NCI-H1436 (cell line): ENCODE measurements around the gene NCKAP1.
"Not testable (repeated sequence)": the region's sequence is repeated elsewhere in the genome, so short reads cannot be mapped to it uniquely, and the experiment has no call there.

Source experiments
- DNase-seq: peaks from one replicate; lab custom pipeline; 2025; lab: John Stamatoyannopoulos, UW

The NCKAP1 gene

DNA sequence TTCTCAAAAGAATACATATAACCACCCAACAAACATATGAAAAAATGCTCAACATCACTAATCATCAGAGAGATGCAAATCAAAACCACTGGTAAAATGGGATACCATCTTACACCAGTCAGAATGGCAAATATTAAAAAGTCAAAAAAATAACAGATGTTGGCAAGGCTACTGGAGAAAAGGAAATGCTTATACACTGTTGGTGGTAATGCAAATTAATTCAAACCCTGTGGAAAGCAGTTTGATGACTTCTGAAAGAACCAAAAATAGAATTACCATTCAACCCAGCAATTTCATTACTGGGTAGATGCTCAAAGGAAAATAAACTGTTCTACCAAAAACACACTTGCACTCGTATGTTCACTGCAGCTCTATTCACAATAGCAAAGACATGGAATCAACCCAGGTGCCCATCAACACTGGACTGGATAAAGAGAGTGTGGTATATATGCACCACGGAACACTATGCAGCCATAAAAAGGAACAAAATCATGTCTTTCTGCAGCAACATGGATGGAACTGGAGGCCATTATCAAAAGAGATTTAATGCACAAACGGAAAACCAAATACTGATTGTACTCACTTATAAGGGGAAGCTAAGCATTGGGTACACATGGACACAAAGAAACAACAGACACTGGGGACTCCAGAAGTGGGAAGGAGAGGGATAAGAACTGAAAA, 38.8 kb downstream of the NCKAP1 start:
- DNase-seq, result no peak

DNA sequence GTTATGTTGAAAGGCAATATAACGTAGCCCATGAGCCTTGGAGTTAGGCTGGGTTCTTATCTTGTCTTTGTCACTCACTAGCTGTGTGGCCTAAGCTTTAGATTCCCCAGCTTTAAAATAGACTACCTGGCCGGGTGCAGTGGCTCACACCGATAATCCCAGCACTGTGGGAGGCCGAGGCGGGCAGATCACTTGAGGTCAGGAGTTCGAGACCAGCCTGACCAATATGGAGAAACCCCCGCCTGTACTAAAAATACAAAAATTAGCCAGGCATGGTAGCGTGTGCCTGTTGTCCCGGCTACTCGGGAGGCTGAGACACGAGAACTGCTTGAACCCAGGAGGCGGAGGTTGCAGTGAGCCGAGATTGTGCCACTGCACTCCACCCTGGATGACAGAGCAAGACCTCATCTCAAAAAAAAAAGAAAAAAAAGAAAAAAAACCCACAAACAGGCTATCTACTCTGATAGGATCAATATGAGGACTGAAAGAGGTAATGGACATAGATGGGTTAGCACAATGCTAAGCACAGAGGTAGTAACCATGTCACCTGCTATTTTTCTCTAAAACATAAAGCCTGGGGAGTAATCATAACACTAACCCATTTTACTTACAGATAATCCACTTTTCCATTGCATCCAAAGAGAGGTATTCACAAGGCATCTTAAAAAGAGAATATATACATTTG, 43.9 kb downstream of the NCKAP1 start:
- no peak for DNase-seq

DNA sequence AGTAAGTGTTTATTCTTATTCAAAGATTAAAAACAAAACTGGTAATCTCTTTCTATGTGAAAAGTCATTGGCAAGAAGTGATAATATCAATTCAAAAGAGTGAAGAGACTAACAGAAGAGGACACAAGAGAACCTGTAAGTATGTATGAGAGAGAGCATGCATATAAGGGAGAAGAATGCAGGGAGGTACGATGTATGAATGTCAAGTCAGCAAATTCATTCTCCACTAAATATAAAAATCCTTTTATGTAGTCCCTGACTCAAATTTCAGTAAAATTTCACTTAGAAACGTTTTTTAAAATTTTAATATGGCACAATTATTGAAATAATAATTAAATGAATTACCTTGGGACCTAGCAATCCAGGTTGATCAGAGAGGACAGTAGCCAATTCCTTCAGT, 55.3 kb downstream of the NCKAP1 start:
- DNase-seq, result no peak

DNA sequence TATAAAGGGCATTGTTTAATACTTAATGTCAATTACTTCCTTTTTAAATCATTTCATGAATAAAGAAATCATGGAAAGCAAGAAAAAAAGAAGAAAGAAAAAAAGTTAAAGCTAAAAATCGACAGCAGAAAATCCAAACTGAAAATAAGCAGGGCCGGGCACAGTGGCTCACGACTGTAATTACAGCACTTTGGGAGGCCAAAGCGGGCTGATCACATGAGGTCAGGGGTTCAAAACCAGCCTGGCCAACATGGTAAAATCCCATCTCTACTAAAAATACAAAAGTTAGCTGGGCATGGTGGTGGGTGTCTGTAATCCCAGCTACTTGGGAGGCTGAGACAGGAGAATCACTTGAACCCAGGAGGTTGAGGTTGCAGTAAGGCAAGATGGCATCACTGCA, 56.8 kb downstream of the NCKAP1 start:
- not testable (repeated sequence) for DNase-seq

DNA sequence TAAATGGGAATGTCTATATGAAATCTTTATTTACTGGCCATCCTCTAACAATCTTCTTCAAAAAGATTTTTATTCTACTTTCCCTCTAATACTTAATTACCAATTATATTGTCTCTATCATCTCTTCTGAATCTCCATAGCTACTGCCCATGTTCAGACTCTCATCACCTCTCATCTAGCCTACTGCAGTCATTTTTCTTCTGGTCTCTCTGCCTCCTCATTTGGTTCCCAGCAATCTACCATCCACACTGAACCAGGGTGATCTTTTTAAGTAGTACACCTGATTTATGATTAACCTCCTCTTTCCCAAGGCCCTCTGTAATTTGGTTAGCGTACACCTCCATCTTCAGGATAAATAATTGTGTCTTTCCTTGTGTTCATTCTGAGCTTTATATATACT, 57.6 kb downstream of the NCKAP1 start:
- DNase-seq, result no peak

DNA sequence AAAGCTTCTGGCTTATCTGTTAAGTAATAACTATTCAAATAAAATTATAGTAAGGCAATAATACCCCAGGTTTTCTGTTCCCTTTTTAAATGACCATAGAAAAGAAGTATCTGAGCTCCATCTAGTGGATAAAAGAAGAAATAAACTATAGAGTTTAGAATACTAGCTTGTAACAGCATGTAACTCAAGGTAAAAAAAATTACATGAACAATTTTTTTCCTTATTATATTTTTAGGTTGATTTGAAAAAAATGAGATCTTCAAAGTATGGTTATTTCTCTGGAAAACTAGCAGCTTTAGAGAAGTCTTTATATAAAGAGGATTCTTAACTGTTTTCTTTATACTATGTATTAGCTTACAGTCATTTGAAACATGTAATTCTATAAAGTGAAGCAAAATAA, 58.1 kb downstream of the NCKAP1 start:
- DNase-seq, result peak; percentile 55

DNA sequence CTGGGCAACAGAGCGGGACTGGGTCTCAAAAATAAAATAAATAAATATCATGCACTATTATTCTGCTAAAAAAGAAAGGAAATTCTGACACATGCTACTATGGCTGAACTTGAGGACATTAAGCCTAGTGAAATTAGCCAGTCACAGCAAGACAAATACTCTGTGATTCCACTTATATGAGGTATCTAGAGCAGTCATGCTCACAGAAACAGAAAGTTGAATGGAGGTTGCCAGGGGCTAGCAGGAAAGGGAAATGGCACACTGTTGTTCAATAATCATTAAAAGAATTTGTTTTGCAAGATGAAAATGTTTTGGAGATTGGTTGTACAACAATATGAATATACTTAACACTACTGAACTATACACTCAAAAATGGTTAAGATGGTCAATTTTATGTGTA, 60.8 kb downstream of the NCKAP1 start:
- no peak for DNase-seq

DNA sequence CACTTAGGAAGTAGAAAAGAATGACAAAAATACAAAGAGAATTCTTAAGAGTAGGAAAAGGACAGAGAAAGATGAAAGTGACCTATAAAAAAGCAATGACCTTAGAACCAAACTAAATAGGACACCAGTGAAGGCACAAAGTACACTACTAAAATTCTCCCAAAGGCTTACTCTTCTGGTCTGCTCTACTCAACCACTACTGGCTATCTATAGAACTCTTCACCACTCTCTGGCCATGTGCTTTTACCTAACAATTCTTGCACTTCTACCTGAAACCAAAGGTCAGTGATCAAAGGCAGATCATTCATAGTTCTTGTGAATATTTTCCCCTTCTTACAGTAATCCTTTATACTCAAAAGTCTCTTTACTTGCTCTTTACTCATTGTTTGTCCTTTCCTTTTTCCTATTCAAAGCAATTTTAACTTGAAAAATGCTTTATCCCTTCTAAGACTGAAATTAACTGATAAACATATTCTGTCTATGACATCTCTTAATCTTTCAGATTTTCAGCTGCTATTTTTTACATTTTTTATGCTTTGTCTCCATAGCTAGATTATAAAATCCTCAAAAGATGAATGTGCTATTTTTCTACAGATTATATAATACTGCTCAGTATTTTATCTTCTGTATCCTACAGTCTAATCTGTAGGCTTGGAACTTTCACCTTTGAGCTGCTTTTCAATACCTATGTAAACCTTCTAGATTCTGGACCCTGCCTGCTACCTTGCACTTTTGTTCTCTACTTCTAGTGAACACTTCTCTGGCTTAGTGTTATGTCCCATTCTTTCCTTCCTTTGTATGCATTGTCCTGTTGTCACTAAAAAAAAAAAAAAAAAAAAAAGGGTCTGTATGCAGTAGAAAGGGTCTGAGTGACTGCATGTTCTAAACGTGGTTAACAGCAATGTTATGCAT, 64.6 kb downstream of the NCKAP1 start:
- DNase-seq, result no peak

DNA sequence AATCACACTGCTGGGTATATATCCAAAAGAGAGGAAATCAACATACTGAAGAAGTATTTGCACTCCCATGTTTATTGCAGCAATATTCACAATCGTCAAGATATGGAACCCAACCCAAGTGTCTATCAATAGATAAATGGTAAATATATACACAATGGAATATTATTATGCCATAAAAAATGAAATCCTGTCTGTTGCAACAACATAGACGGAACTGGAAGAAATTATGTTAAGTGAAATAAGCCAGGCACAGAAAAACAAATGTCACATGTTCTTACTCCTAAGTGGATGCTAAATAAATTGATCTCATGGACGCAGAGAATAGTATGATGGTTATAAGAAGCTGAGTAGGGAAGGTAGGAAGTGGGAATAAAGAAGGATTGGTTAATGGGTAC, 65.7 kb downstream of the NCKAP1 start:
- DNase-seq, result no peak

DNA sequence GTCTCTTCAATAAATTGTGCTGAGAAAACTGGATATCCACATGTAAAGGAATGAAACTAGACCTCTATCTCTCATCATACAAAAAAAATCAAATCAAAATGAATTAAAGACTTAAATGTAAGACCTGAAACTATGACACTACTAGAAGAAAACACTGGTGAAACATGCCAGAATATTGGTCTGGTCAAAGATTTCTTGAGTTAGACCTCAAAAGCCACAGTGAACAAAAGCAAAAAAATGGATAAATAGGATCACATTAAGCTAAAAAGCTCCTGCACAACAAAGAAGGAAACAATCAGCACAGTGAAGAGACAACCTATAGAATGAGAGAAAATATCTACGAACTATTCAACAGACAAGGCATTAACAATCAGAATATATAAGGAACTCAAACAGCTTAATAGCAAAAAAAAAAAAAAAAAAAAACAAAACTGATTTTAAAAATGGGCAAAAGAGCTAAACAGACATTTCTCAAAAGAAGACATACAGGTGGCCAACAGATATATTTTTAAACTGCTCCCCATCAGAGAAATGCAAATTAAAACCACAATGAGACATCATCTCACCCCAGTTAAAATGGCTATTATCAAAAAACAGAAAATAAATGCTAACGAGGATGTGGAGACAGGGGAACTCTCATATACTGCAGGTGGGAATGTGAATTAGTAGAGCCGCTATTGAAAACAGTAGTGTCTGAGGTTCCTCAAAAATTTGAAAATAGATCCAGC, 66.3 kb downstream of the NCKAP1 start:
- no peak for DNase-seq

DNA sequence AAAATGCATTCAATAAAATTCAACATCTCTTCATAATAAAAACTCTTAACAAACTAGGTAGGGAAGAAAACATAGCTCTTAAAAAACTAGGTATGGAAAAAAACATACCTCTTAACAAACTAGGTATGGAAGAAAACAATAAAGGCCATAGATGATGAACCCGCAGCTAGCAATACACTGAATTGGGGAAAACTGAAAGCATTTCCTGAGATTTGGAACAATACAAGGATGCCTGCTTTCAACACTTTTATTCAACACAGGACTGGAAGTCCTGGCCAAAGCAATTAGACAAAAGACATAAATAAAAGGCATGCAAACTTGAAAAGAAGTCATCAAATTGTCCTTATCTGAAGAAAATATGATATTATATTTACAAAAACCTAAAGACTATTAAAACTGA, 67.8 kb downstream of the NCKAP1 start:
- DNase-seq, result no peak

DNA sequence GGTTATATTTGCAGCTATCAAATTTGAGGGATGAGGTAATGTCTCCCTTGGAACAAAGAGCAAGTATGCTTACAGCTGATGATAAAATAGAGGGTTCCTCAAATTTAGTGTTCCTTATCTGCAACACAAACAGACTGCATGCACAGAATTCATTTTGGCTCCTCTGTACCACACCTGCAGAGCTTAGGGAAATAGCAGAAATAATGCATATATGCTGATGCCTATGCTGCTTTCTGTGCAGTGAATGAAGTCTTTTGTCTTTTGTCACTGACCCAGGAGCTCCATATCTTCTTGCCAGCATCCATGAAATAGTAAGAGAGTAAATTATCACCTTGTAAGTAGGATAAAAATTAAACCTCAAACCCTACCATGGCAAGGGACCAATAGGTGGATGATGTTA, 69.8 kb downstream of the NCKAP1 start:
- DNase-seq, result no peak

DNA sequence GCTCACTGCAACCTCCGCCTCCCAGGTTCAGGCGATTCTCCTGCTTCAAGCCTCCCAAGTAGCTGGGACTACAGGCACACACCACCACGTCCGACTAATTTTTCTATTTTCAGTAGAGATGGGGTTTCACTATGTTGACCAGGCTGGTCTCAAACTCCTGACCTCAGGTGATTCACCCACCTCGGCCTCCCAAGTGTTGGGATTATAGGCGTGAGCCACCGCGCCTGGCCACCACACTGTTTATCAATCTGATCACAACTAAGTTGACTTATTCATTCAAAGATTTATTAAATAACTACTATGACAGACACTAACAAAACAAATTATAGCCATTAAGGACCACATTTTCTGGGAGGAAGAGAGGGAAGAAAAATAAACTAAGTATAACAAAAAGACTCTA, 71.9 kb downstream of the NCKAP1 start:
- not testable (repeated sequence) for DNase-seq

DNA sequence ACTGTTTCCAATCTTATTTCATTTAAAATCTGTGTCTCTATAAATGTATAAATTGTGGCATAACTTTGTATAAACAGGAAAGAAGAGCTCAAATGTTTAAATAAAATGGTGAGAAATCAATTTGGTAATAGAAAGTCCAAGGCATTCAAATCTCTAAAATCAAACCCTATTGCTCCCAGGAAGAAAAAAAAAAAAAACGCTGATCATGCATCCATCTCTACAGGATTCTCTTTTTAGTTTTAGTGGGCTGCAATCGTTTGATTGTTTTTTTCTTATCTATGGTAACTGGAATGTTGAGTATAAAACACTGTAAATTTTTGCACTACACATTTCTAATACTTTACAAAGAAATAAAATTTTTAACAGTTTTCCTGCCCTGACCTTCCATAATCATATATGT, 75.6 kb downstream of the NCKAP1 start:
- no peak for DNase-seq

DNA sequence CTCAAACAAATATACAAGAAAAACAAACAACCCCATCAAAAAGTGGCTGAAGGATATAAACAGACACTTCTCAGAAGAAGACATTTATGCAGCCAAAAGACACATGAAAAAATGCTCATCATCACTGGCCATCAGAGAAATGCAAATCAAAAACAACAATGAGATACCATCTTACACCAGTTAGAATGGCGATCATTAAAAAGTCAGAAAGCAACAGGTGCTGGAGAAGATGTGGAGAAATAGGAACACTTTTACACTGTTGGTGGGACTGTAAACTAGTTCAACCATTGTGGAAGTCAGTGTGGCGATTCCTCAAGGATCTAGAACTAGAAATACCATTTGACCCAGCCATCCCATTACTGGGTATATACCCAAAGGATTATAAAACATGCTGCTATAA, 77.4 kb downstream of the NCKAP1 start:
- DNase-seq, result not testable (repeated sequence)

DNA sequence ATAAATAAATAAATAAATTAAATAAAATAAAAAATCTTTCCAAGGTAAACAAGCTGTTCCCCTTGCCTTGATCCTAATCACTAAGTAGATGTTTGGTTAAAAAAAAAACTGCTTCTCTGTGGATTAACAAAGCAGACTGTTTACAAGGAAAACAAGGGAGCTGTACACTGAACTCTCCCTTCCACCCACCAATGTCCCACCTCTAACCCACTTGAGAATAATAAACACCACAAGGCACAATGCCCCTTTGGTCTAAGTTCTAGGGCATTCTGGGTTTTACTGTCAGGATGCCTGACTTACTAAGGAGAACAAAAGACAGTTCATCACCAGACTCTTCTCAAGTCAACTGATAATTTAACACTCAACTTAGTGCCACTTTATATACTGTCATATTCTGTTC, 83.5 kb downstream of the NCKAP1 start:
- no peak for DNase-seq

DNA sequence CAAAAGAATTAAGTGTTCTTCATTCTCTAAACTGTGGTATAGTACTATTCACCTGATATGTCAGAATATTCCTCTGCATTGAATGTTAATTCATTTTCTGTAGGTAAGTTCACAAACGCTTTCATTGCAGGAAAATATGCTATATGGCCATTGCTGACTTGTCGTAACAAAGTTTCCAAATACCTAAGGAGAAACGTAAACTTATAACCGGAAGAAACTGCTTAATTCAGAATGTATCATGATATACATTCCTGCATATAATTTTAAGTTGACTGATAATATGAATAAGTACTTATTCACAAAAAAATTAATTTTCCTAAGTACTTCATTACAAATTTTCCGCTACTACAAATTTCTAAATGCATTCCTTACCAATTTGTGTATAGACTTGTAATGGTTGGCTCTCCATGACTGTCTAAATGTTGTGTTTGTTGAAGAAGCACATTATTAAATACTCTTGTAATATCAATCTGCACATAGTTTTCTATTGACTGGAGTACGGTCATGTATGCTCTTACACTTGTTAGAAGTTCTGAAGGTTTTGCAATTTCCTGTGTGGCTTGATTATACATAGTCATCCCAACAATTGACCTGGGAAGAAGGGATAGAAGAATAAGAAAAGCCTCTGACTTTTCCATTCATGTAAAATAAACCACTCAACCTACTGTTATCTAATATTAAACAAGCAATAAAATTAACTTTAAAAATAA, 85.4 kb downstream of the NCKAP1 start:
- DNase-seq, result no peak

DNA sequence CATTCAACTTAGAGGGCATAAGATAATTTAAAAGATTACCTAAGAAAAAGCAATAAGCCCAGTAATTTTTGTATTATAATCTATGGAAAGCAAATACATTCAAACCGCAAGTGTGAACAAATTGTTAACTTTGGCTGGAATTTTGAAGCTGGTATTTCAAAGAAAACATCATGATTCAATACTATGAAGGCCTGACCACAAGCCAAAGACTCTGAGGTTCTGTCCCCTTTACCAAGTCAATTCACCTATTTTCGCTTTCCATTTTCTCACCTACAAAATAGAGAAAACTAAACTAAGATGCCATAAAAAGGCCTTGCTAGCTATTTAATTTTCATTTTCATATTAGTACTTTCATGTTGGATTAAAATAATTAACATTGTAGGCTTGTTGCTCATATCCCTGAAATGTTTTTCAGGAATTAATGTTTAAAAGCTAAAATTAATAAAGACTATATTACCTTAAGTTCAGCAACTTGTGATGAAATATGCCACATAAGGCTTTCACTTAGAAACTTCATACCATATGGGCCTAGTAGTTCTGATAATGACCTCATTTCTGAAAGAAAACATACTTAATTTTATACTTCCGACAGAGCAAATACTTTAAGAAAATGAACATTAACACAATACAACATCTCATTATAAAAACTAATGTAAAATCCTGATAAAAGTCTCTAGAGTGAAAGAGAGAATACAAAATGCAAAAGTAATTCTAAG, 86.2 kb downstream of the NCKAP1 start:
- no peak for DNase-seq

DNA sequence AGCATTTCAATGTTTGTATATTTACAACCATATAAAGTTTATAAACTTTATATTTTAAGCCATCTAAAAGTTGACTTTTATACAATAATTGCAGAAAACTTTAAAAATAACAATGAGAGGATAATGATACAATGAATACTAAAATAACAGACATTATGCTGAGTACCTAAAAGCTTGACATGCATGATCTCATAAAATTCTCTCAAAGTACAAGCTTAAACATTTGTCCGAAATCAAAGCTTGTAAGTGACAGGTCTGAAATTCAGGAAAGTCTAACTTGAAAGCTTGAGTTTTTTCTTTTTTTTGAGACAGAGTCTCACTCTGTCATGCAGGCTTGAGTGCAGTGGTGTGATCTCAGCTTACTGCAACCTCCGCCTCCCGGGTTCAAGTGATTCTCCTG, 87.7 kb downstream of the NCKAP1 start:
- no peak for DNase-seq

DNA sequence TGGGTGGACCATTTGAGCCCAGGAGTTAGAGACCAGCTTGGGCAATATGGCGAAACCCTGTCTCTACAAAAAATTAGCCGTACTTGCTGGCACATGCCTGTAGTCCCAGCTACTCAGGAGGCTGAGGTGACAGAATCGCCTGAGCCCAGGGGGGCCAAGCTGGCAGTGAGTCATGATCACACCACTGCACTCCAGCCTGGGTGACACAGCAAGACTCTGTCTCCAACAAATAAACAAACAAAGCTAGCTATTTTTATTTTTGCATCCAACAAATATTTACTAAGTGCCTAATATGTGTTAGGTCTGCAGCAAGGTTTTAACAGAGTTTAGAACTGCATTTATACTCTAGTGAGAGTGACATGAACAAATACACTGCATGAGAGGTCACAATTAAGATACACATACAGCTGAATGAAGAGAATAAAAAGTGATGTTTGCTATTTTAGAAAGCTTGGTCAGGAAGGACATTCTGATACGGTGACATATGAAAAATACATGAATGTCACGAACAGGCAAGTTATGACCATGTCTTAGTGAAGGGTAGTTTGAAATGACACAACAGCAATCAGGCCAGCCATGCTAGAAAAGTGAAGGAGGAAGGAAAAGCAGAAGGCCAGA, 88.6 kb downstream of the NCKAP1 start:
- no peak for DNase-seq

DNA sequence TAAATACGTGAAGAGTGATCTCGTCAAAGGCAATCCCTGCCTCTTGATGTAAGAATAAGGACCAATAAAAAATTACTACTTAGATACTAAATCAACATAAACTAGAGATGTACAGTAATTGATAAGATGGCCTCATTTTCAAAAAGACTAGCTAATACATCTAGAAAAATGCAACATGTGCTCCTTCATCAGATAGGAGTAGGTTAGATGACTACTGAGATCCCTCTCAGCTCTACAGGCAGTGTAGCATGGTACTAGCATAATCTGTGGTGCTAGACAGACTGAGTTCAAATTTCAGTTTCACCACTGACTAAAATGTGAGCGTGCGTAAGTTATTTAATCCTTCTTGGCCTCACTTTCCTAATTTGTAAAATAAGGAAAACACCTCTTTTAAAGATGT, 89.2 kb downstream of the NCKAP1 start:
- no peak for DNase-seq
